ENCODE results near the gene CAPN5.

- no peak for TF ChIP-seq CTCF (conservative IDR thresholded peaks at IDR 0.05 in 1 of 2, IDR thresholded peaks at IDR 0.05 in 1 of 2; ENCODE audit: low read depth in 1 of 2, low read length in 2 of 2)
- TF ChIP-seq EZH2 (IDR thresholded peaks at IDR 0.05; ENCODE audit: low read length, missing control alignments) = no peak
Observed at GRCh38 chr11:77108436-77108835, 41.7 kb downstream of the CAPN5 start.

All from fibroblast of lung (primary cell).